Cardiac muscle cell (in vitro differentiated cells and primary cell): ENCODE data around the gene CLIC5. TPM values are rescaled to one million over a fixed set of nuclear protein-coding genes. Genes with fewer than 3 reads are reported as not detected.

ENCODE experiments used
- DNase-seq, 2 donors: peaks; one replicate each; pipeline versions ENCODE4 v3.0.0 to v3.0.0-alpha.2; 2010 to 2017; ENCODE audit warnings: low read depth in 1 of 2, low spot score in 1 of 2
- H3K27ac ChIP-seq: fragments of 200-600 bp; sonication (generic); 2 replicates; pipeline ENCODE4 v1.5.1; 2016
- H3K27me3 ChIP-seq: fragments of 200-600 bp; sonication (generic); 2 replicates; pipeline ENCODE4 v1.6.0; 2016; ENCODE audit warnings: control low read depth
- H3K36me3 ChIP-seq: fragments of 200-600 bp; sonication (generic); 2 replicates; pipeline ENCODE4 v1.5.1; 2016; ENCODE audit warnings: control low read depth
- H3K4me1 ChIP-seq: fragments of 200-600 bp; sonication (generic); 2 replicates; pipeline ENCODE4 v1.8.1; 2017; ENCODE audit warnings: low read depth, mild to moderate bottlenecking, mixed run types
- H3K4me3 ChIP-seq: fragments of 200-600 bp; sonication (generic); 2 replicates; pipeline ENCODE4 v1.5.1; 2016; ENCODE audit warnings: mild to moderate bottlenecking
- H3K9me3 ChIP-seq: fragments of 200-600 bp; sonication (generic); 2 replicates; pipeline ENCODE4 v1.5.1; 2017; ENCODE audit warnings: low read depth, mild to moderate bottlenecking, control low read depth
- CTCF ChIP-seq: IDR thresholded peaks from 2 replicates; pipeline ENCODE4 v1.5.1; 2012; ENCODE audit warnings: low read depth, mild to moderate bottlenecking, low read length
- polyA plus RNA-seq: library from polyadenylated mRNA; unstranded; fragments of >200 nt; fragmentation: Nextera tagmentation; extraction: Ambion mirVana; gene quantifications from 2 replicates; pipeline ENCODE4 v1.2.1, GENCODE V29; 2016
- total RNA-seq: library from RNA; depleted of rRNA; stranded (reverse); fragments of >200 nt; gene quantifications from 2 replicates; pipeline ENCODE4 v1.2.3, GENCODE V29; 2016

CLIC5 gene
- total and polyA plus RNA-seq, 2 experiments from 2014 or later: 10.5 to 24.5 TPM

GRCh38 chr6:45984788-45985425 is 30.8 kb downstream of the CLIC5 start:
- no peak overlapping the region for H3K4me3 ChIP-seq
- H3K4me1 ChIP-seq: peaks cover 28% of the 10 kb centered on the region
- TF ChIP-seq CTCF: no peak
- no peaks in the 10 kb centered on the region for H3K9me3 ChIP-seq
- H3K27ac ChIP-seq: no peak overlapping the region
- DNase-seq: no peak
- H3K27me3 ChIP-seq: no peaks in the 10 kb centered on the region
- no peaks in the 10 kb centered on the region for H3K36me3 ChIP-seq

GRCh38 chr6:45984347-45984746 is 31.3 kb downstream of the CLIC5 start:
- Histone ChIP-seq H3K36me3 (no peaks in the 10 kb centered on the region), H3K27ac (no peak overlapping the region), H3K4me3 (no peak overlapping the region), H3K27me3 (no peaks in the 10 kb centered on the region), H3K9me3 (no peaks in the 10 kb centered on the region), H3K4me1 (peaks cover 28% of the 10 kb centered on the region)
- TF ChIP-seq CTCF: no peak
- DNase-seq: no peak

GRCh38 chr6:45983062-45983461 is 32.6 kb downstream of the CLIC5 start:
- Histone ChIP-seq H3K9me3 (no peaks in the 10 kb centered on the region), H3K36me3 (no peaks in the 10 kb centered on the region), H3K4me1 (peaks cover 17% of the 10 kb centered on the region), H3K27ac (no peak overlapping the region), H3K27me3 (no peaks in the 10 kb centered on the region), H3K4me3 (no peak overlapping the region)
- DNase-seq: no peak
- TF ChIP-seq CTCF: no peak

GRCh38 chr6:45982280-45983036 is 33.2 kb downstream of the CLIC5 start:
- no peak overlapping the region for H3K27ac ChIP-seq
- peaks cover 11% of the 10 kb centered on the region for H3K4me1 ChIP-seq
- no peak for TF ChIP-seq CTCF
- H3K27me3 ChIP-seq: no peaks in the 10 kb centered on the region
- DNase-seq: no peak
- H3K36me3 ChIP-seq: no peaks in the 10 kb centered on the region
- no peak overlapping the region for H3K4me3 ChIP-seq
- no peaks in the 10 kb centered on the region for H3K9me3 ChIP-seq

- no peak for TF ChIP-seq CTCF
- Histone ChIP-seq H3K36me3 (no peaks in the 10 kb centered on the region), H3K27me3 (no peaks in the 10 kb centered on the region), H3K9me3 (no peaks in the 10 kb centered on the region), H3K4me1 (peaks cover under 1% of the 10 kb centered on the region), H3K4me3 (no peak overlapping the region), H3K27ac (no peak overlapping the region)
- no peak for DNase-seq
Measured at GRCh38 chr6:45981046-45981445, 34.6 kb downstream of the CLIC5 start.
